OCI-LY7 (cell line): ENCODE data around the gene DNAI7.

Experiments used
- CTCF ChIP-seq: fragments of 200-600 bp; sonication (generic); conservative IDR thresholded peaks from 2 replicates; pipeline ENCODE4 v1.5.1; 2014; ENCODE audit warnings: mild to moderate bottlenecking, antibody characterized with exemption, low read length, moderate library complexity, mixed read lengths
- EZH2phosphoT487 ChIP-seq: fragments of 200-600 bp; sonication (generic); IDR thresholded peaks from 2 replicates; pipeline ENCODE4 v1.6.1; 2018; ENCODE audit warnings: low read depth, borderline replicate concordance, mild to moderate bottlenecking, mixed run types, antibody characterized with exemption, low read length, moderate library complexity, mixed read lengths

DNA sequence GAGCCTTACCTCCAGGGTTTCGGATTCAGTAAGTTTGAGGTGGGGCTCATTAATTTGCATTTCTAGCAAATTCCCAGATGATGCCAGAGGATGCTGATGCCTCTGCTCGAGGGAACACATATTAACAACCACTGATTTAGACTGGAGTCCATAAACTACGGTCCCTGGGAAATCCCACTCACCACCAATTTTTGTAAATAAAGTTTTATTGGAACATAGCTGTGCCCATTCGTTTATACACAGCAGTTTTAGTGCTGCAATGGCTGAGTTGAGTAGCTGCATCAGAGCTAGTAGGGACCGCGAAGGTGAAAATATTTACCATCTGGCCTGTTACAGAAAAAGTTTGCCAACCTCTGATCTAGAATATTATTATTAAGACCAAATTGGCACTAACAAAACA is 73.8 kb downstream of the DNAI7 start:
- TF ChIP-seq CTCF, result no peak
- no peak for TF ChIP-seq EZH2phosphoT487
